Mucosa of descending colon (tissue), 3 donors: ENCODE results near the gene PDE2A. TPM values are rescaled to one million over a fixed set of nuclear protein-coding genes. Genes with fewer than 3 reads are reported as not detected.

ENCODE experiments used
- ATAC-seq: fragments of 200-7000 bp; cut with Tn5 transposase; one replicate; pipeline ENCODE4 v1.9.1; 2020; ENCODE audit warnings: mild to moderate bottlenecking, moderate library complexity
- DNase-seq, 3 donors: peaks; one replicate each; pipeline ENCODE4 v3.0.0-alpha.2; 2020
- H3K36me3 ChIP-seq: fragments of 200-600 bp; one replicate; pipeline ENCODE4 v1.8.0; 2021; ENCODE audit warnings: low read depth, mild to moderate bottlenecking
- H3K4me1 ChIP-seq: fragments of 200-600 bp; one replicate; pipeline ENCODE4 v1.8.0; 2021; ENCODE audit warnings: low read depth, mild to moderate bottlenecking
- H3K4me3 ChIP-seq: fragments of 200-600 bp; one replicate; pipeline ENCODE4 v1.8.0; 2021; ENCODE audit warnings: mild to moderate bottlenecking
- H3K9me3 ChIP-seq: fragments of 200-600 bp; one replicate; pipeline ENCODE4 v1.8.0; 2021; ENCODE audit warnings: mild to moderate bottlenecking
- intact Hi-C, 2 donors: fragments of 100-400 bp; cut with DNase I in 1 of 2; cut with micrococcal nuclease in 1 of 2; formaldehyde crosslinking; loops; one replicate each; pipeline versions ENCODE4 v1.11.0 to v1.11.1; 2022; cut with DNase I, micrococcal nuclease
- total RNA-seq, 3 donors: library from RNA; stranded (reverse); fragmentation: NEBNext Ultra II Directional in 2 of 3; extraction: Animal tissue kit (Norgen Biotek cat#: 25700) in 2 of 3; gene quantifications; one replicate each; pipeline versions ENCODE4 v1.2.1 to v1.2.4, GENCODE V29; 2021 to 2023
- TF ChIP-seq, protein P1 (sequence below): fragments of 200-600 bp; IDR thresholded peaks from one replicate; pipeline ENCODE4 v1.8.0; 2022; ENCODE audit warnings: antibody characterized with exemption, mild to moderate bottlenecking
- donor health status: DM: no; HTN: no; CAD: no; lungs with moderate emphysema.
- donor health status: DM: no; HTN: no; CAD: no.
- donor health status: DM: no; HTN: yes; CAD: no.

PDE2A gene
- total RNA-seq, 3 donors from 2014 or later: 7.0 to 45.9 (median 9.6) TPM

DNA sequence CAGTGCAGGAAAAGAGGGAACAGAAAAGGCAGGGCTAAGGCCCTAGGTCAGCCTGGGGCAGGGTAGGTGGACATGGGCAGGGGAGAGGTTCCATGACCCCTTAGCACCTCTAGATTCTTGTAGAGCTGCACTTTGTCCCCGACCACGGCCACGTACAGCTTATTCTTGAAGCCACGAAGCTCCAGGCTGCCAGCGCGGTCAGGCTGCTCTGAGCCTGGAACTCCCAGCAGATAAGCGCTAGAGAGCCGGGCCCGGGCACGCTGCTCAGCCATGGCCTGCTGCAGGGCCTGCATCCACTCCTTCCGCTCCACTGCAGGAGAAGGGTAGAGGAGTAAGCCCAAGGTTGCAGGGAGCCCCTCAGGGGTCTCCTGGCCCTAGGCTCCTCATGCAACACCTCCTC lies 36.1 kb upstream of the PDE2A start:
- Histone ChIP-seq H3K4me3 (no peak overlapping the region), H3K4me1 (no peaks in the 10 kb centered on the region), H3K36me3 (no peaks in the 10 kb centered on the region), H3K9me3 (no peaks in the 10 kb centered on the region)
- DNase-seq (no peak), ATAC-seq (no peak)
- TF ChIP-seq, protein P1, sequence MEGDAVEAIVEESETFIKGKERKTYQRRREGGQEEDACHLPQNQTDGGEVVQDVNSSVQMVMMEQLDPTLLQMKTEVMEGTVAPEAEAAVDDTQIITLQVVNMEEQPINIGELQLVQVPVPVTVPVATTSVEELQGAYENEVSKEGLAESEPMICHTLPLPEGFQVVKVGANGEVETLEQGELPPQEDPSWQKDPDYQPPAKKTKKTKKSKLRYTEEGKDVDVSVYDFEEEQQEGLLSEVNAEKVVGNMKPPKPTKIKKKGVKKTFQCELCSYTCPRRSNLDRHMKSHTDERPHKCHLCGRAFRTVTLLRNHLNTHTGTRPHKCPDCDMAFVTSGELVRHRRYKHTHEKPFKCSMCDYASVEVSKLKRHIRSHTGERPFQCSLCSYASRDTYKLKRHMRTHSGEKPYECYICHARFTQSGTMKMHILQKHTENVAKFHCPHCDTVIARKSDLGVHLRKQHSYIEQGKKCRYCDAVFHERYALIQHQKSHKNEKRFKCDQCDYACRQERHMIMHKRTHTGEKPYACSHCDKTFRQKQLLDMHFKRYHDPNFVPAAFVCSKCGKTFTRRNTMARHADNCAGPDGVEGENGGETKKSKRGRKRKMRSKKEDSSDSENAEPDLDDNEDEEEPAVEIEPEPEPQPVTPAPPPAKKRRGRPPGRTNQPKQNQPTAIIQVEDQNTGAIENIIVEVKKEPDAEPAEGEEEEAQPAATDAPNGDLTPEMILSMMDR: no peak
- intact Hi-C loops: no loop called here

DNA sequence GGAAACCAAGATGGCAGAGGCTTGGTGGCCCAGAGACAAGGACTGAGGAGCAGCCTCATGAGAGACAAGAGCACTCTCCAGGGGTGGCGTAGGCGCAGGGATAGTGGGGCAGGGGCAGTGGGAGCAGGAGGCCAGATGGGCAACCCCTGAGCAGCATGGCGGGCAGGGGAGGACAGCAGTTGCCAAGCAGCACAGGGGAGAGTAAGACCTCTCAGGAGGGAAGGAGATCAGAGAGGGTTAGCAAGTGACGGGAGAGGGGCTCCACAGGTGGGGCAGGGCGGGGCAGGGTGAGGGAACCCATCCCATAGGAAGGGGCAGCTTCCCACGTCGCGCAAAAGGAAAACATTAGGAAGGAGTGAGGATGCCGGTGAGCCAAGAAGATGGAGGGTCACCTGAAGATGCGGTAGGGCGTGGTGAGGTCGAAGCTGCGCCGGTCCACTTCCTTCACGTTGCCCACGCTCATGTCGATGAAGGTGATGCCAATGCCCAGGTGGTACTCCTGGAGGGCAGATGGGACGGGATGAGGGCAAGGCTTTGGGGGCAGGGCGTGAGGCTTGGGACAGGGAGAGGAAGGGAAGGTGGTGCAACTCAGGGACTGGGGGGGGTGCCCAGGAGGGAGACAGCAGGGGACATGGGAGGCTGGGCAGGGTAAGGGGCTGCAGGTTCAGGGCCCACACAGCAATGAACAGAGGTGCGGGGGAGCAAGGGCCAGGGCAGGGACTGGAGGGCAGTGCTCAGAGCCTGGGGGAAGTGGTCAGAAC lies 35.4 kb upstream of the PDE2A start:
- TF ChIP-seq, protein P1: no peak
- ATAC-seq: no peak
- Histone ChIP-seq H3K4me3 (no peak overlapping the region), H3K4me1 (no peaks in the 10 kb centered on the region), H3K9me3 (no peaks in the 10 kb centered on the region), H3K36me3 (no peaks in the 10 kb centered on the region)
- DNase-seq: no peak
- intact Hi-C loops: no loop called here

DNA sequence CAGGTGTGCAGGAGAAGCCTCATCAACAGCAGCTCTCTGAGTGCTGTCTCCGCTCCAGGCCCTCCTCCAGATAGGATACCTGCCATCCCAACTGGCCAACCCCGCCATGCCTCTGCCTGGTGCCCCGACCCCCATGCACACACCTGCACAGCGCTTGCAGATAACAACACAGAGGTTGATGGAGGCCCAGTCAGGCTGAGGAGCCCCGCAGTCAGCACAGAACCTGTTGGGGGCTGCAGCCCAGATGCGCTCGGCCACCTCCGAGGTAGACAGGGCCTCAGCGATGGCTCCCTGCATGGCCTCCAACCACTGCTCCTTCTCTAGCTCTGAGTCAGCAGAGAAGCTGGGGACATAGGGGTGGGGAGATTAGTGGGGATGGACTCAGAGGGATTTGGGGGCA lies 32.8 kb upstream of the PDE2A start:
- Histone ChIP-seq H3K36me3 (no peaks in the 10 kb centered on the region), H3K4me1 (no peaks in the 10 kb centered on the region), H3K4me3 (no peak overlapping the region), H3K9me3 (no peaks in the 10 kb centered on the region)
- DNase-seq (no peak), ATAC-seq (no peak)
- TF ChIP-seq, protein P1: no peak
- intact Hi-C loops: no loop called here

DNA sequence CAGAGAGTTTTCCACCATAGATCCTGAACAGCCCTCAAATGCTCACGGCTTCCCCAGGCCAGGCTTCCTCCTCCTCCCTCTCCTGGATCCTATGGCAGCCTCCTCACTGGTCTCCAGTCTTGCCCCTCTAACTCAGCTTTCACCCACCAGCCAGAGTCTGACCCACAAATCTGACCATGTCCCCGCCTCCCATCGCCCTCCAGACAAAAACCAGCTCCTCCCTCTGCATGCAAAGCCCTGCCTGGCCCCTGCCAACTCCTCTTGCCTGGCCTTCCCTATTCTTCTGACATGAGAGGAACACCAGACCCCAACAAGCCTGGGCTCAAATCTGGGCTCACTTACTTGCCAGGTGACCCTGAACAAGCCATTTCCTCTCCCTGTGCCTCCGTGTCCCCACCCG lies 32.4 kb upstream of the PDE2A start:
- H3K9me3 ChIP-seq: no peaks in the 10 kb centered on the region
- H3K4me3 ChIP-seq: no peak overlapping the region
- ATAC-seq: no peak
- H3K36me3 ChIP-seq: no peaks in the 10 kb centered on the region
- H3K4me1 ChIP-seq: no peaks in the 10 kb centered on the region
- intact Hi-C loops: no loop called here
- DNase-seq: no peak
- TF ChIP-seq, protein P1: no peak

DNA sequence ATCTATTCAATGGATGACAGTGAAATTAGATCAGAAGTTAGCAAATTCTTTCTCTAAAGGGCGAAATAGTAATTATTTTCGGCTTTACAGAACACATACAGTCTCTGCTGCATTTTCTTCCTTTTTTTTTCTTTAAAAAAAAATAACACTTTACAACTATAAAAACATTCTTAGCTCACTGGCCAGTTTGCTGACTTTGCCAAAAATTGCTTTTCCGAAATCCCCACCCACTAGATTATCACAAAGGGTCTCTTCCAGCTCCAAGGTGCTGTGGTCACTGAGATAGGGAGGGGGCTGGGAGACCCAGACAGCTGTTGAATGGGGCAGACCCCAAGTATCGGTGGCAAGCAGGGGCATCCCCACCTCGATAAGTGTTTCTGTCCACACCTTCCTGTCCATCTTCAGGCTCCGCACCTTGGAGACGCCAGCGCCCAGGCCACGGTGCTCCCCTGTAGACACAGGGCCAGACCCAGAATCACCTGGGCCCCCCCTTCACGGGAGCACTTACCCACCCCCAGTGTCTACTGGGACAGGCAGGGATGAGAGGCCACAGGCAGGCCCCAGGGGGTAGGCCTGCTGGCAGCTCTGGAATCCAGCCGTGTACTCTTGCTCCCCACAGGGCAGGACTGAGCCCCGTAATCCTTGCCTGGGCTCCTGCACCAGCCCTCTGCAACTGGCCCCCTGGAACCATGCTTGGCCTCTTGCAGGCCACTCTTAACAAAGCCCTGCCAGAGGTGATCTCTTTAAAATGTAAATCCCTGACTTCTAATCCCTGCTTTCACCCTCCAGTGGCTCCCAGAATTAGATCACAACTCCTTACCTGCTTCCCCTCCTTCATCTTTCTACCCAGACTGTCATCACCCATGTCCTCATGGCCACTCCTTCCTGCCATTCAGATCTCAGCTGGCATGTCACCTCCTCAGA lies 31.5 kb upstream of the PDE2A start:
- ATAC-seq (no peak), DNase-seq (no peak)
- TF ChIP-seq, protein P1: no peak
- H3K9me3 ChIP-seq: no peaks in the 10 kb centered on the region
- no peak overlapping the region for H3K4me3 ChIP-seq
- no peaks in the 10 kb centered on the region for H3K4me1 ChIP-seq
- intact Hi-C loops: no loop called here
- no peaks in the 10 kb centered on the region for H3K36me3 ChIP-seq
